HG02623 (cell line): ENCODE data around the gene PLA2G15.

Source experiments
- ATAC-seq: cut with Tn5 transposase; IDR thresholded peaks from one replicate; pipeline ENCODE4 v1.9.1; 2021; ENCODE audit warnings: moderate library complexity; ENCODE audit not compliant: unreplicated experiment

PLA2G15 gene

GRCh38 chr16:68251832-68252231 is 6.7 kb downstream of the PLA2G15 start:
- ATAC-seq, result no peak

DNA sequence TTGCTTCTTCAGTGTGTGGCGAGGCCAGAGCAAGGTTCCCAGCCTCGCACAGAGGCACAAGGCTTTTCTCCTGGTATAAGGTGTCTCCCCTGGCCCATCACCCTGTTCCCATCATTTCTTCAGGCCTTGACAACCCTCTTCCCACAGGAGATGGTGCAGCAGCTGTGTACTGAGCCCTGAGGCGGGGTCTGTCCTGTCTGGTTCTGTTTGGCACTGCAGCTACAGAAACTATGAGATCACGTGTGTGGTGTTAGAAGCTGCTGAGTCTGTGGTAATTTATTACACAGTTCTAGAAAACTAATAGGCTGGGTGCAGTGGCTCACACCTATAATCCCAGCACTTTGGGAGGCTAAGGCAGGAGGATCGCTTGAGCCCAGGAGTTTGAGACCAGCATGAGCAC is 7.2 kb downstream of the PLA2G15 start:
- no peak for ATAC-seq

- no peak for ATAC-seq
Observed at GRCh38 chr16:68253721-68254120, 8.5 kb downstream of the PLA2G15 start.

GRCh38 chr16:68255712-68256111 is 10.5 kb downstream of the PLA2G15 start:
- ATAC-seq, result no peak

DNA sequence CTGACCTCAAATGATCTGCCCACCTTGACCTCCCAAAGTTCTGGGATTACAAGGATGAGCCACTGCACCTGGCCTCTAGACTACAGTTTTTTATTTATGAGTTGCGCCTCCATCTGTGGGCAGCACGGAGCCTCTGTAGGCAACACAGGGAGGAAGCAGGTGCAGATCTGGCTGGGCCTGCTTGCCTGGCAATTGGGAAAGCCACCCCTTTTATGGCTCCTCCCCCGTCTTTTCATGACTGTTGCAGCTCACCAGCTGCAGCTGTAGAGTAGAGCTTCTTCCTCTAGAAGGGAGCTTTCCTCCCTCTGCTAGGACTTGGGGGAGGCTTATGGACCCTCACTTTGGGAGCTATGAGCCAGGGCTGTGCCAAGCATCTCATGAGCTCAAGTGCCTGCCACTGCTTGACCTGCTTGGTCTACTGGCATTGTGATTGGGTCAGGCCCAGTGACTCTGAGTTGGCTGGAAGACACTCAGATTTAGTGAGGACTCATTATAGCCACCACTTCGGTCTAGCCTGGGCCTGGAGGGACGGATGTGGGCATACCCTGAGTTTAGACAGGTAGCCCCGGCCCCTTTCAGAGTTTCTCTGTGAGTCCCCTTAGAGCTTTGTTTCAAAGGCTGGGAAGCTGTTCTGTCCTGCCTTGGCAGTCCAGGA is 12.2 kb downstream of the PLA2G15 start:
- ATAC-seq, result peak; percentile 57

GRCh38 chr16:68257906-68258800 is 13.0 kb downstream of the PLA2G15 start:
- no peak for ATAC-seq

GRCh38 chr16:68259007-68259825 is 14.0 kb downstream of the PLA2G15 start:
- ATAC-seq, result no peak

DNA sequence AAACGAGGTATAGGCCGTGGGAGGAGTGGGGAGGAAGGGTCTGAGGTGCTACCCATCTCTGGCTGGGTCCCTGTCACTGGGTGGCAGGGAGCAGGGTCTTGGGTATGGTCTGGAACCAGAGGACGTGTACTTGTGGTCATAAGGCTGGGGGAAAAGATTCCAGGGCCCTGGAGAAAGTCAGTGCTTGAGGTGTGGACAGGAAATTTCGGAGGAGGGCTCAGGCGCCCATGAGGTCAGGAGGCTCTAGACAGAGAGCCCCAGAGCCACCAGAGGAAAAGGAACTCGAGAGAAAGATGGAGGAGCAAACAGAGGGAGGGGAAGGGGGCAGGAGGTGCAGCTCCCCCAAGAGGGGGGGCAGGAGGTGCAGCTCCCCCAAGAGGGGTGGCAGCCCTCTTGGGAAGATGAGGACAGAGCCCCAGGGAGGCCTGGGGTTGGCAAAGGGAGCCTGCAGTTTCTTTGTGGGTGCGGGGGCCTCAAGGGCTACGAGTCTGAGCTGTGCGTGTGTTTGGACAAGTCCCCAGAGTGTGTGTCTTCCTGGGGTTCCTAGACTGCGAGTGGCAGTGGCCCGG is 18.5 kb downstream of the PLA2G15 start:
- ATAC-seq, result no peak

DNA sequence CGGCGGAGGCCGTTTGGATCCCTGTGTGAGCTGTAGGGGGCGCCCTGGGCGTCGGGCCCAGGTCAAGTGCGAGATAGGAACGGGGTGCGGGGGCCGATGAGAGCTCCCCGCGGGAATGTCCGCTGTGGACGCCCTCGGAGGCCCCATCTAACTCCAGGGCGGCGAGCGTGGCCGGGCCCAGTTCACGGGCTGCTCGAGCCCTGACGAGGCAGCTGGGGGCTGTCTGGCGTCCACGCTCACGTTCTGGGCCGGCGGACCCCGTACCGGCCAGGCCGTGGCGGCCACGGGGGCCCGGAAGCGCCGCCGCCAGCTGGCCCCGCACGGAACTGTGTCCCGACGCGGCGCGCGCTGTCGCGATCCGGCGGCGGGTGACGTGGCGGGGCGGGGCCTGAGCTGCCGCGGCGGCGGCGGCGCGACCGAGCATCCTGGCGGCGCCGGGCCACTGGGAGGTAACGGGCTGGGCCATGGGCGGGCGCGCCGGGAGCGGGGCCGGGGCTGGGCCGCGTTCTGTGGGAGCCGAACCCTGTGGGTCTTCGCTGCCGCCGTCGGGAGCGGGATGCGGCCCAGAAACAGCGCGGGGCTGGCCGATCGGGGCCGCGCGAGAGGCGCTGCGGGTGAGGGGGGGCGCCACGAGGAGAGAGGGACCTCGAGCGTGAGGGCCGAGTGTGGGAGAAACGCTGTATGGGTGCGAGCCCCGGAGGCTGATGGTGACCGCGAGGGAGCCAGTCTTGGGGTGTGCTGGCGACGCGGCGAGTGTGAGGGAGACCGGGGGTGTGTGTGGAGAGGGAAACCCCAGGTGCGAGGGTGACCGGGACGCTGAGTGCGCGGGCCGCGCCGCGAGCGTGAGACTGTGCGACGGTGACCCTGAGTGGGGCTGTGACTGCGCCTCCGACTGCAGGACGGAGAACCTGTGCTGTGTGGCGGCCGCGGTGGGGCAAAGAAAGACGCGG is 19.2 kb downstream of the PLA2G15 start, which contains the start of gene SLC7A6:
Gene SLC7A6, plus strand, starts transcription at position 399 of the 950 bp plus-strand sequence. CDS start 10,201 bp downstream, outside the sequence.
- peak; percentile 52 for ATAC-seq

- ATAC-seq, result peak; percentile 3
Observed at GRCh38 chr16:68265078-68265920, 20.1 kb downstream of the PLA2G15 start.

GRCh38 chr16:68267612-68268405 is 22.6 kb downstream of the PLA2G15 start:
- ATAC-seq, result no peak

- no peak for ATAC-seq
Observed at GRCh38 chr16:68269793-68270192, 24.6 kb downstream of the PLA2G15 start.

DNA sequence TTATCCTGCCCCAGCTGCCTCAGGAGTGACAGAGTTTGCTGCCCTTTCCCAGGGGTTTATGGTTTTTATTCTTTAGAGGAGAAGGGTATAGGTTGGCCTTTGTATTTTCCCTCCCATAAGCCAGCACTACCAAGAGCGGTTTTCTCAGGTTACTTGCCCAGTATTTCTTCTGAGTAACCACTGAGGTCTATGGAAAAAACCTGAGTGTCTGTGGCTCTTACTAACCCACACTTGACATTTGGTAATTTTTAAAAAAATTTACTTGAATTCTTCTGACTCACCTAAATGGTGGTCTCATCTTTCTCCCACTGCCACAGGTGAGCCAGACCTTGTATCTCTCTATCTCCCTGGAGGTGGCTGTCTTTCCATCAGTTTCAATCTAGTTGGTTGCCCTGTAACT is 25.2 kb downstream of the PLA2G15 start:
- ATAC-seq, result no peak

DNA sequence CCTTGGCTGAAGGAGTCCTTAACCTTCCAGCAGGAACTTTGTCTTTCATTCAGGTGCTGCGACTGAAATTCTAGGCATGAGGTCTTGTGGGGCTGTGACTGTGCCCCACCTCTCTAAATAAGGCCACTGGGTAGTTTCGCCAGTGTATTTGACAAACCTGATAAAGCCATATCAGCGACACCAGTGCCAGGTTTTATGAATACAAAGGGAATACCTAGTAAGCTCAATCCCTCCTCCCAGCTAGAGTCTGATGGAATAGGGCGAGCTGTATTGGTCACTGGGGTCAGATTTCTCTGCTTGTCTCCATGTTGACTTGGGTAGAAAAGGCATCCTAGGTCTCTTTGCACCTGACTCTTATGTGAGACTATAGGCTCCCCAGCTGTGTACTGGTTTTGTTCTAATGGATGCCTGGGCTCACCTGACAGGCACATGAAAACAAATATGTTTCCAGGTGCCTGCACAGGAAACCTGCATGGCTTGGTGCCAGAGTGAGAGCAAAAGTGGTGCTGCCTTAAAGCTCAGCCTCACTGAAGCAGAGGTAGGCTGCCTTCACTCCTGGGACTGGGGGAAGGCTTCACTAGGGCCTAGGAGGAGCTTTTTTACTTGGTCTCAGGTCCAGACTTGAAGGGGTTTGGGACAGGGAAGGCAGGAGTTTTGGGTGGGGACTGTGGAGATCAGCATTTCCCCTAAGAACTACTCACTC is 27.5 kb downstream of the PLA2G15 start:
- no peak for ATAC-seq

GRCh38 chr16:68273459-68273858 is 28.3 kb downstream of the PLA2G15 start:
- no peak for ATAC-seq

DNA sequence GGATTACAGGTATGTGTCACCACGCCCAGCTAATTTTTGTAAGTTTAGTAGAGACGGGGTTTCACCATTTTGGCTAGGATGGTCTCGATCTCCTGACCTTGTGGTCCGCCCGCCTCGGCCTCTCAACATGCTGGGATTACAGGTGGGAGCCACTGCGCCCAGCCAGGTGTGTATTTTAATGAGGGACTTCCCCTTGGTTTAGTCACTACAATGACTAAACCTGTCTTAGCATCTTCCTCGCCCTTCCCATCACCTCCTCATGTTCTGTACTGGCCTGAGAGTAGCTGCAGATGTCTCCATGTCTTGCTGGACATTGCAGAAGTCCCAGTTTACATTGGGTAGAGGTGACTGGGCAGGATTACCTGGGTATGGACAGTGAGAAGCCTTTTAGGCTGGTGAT is 28.7 kb downstream of the PLA2G15 start:
- no peak for ATAC-seq

GRCh38 chr16:68274441-68274840 is 29.3 kb downstream of the PLA2G15 start:
- no peak for ATAC-seq
